Suprapubic skin (tissue), 4 donors: Measurements from ENCODE around the gene TOM1L2.

ENCODE experiments used
- POLR2A ChIP-seq, 2 donors: fragments of 450-650 bp; IDR thresholded peaks; one replicate each; pipeline ENCODE4 v1.6.1; 2017; ENCODE audit warnings: antibody characterized with exemption in 2 of 2, mild to moderate bottlenecking in 2 of 2, moderate library complexity in 2 of 2
- POLR2AphosphoS5 ChIP-seq, 3 donors: sonication (generic); formaldehyde crosslinking; IDR thresholded peaks; one replicate each; pipeline ENCODE4 v1.6.1; 2017; ENCODE audit warnings: antibody characterized with exemption in 3 of 3
- TF ChIP-seq, protein P1 (sequence below), 2 donors: fragments of 200-600 bp in 1 of 2; fragments of 450-650 bp in 1 of 2; sonication (generic) in 1 of 2; IDR thresholded peaks; one replicate each; pipeline ENCODE4 v1.5.1; 2016 to 2019; ENCODE audit warnings: antibody characterized with exemption in 2 of 2, mild to moderate bottlenecking in 1 of 2, moderate library complexity in 1 of 2

DNA sequence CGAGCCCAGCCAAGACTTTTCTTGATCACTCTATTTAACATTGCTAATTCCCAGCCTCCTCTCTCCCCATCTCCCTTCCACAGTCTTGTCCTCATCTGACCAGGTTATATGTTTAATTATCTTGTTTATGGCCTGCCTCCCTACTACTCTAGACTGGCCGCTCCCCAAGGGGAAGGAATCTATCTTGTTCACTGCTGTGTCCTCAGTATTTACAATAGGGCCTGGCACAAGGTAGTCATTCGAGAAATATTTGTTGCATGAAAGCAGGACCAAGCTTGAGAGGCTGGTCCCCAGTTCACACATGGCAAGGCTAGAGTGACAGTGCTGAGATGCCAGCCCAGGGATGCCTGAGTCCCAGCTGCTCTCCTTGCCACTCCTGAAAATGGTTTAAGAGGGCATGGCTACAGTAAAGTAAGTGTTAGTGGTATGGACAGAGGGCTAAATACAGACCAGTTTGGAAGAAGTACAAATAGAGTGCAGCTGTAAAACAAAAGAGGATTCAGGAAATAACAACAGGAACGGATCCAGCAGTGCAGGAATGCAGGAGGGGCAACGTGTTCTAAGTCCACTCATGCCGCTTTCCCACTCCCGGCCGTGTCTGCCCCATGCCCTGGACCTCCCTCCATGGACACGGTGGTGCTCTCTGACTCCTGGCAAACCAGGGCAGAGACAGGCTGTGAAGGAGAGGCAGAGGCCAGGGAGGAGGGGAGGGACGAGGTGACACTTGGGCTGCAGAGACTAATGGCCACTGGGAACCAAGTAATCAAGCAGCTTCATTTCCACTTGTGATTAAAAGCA is 65.6 kb downstream of the TOM1L2 start:
- TF ChIP-seq, protein P1, sequence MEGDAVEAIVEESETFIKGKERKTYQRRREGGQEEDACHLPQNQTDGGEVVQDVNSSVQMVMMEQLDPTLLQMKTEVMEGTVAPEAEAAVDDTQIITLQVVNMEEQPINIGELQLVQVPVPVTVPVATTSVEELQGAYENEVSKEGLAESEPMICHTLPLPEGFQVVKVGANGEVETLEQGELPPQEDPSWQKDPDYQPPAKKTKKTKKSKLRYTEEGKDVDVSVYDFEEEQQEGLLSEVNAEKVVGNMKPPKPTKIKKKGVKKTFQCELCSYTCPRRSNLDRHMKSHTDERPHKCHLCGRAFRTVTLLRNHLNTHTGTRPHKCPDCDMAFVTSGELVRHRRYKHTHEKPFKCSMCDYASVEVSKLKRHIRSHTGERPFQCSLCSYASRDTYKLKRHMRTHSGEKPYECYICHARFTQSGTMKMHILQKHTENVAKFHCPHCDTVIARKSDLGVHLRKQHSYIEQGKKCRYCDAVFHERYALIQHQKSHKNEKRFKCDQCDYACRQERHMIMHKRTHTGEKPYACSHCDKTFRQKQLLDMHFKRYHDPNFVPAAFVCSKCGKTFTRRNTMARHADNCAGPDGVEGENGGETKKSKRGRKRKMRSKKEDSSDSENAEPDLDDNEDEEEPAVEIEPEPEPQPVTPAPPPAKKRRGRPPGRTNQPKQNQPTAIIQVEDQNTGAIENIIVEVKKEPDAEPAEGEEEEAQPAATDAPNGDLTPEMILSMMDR (IDR thresholded peaks at IDR 0.05) = no peak
- TF ChIP-seq POLR2A (IDR thresholded peaks at IDR 0.05) (no peak), POLR2AphosphoS5 (IDR thresholded peaks at IDR 0.05) (no peak)
